Hepatic stellate cell (primary cell): Measurements from ENCODE around the gene HMGA1.

ENCODE experiments used
- DNase-seq: peaks from one replicate; pipeline ENCODE4 v3.0.0; 2011; ENCODE audit warnings: low spot score

HMGA1 gene

DNA sequence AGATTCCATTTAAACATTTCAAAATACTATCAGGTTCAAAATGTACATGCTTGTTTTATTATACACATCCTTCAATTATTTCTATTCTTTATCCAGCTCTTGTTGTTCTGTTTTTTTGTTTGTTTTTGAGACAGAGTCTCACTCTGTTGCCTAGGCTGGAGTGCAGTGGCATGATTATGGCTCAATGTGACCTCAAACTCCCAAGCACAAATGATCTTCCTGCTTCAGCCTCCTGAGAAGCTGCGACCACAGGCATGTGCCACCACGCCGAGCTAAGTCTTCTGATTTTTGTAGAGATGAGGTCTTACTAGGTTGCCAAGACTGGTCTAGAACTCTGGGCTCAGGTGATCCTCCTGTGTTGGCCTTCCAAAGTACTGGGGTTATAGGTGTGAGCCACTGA is 56.3 kb downstream of the HMGA1 start:
- no peak for DNase-seq

GRCh38 chr6:34295721-34296120 is 59.0 kb downstream of the HMGA1 start:
- DNase-seq, result no peak
